BE2C (cell line): Measurements from ENCODE around the gene RTRAF.

Experiments used
- DNase-seq: peaks from one replicate; pipeline ENCODE4 v3.0.0-alpha.2; 2020
- H3K27me3 ChIP-seq: fragments of 250-450 bp; sonication (Bioruptor Pico); 2 replicates; pipeline ENCODE4 v1.5.1; 2020; ENCODE audit warnings: mild to moderate bottlenecking
- H3K36me3 ChIP-seq: fragments of 250-450 bp; sonication (Bioruptor Pico); 2 replicates; pipeline ENCODE4 v1.5.1; 2020; ENCODE audit warnings: mild to moderate bottlenecking
- H3K4me1 ChIP-seq: fragments of 250-450 bp; sonication (Bioruptor Pico); 2 replicates; pipeline ENCODE4 v1.5.1; 2020
- H3K4me3 ChIP-seq: 2 replicates; pipeline ENCODE4 v1.5.1; 2011; ENCODE audit warnings: low read depth, low read length
- H3K9me3 ChIP-seq: fragments of 250-450 bp; sonication (Bioruptor Pico); 2 replicates; pipeline ENCODE4 v1.5.1; 2020
- TF ChIP-seq, protein P1 (sequence below): IDR thresholded peaks from 2 replicates; pipeline ENCODE4 v1.5.1; 2012; ENCODE audit warnings: mild to moderate bottlenecking, low read depth, low read length

RTRAF gene

GRCh38 chr14:52048641-52049204, 59.4 kb downstream of the RTRAF start:
- H3K36me3 ChIP-seq = no peaks in the 10 kb centered on the region
- H3K9me3 ChIP-seq = no peaks in the 10 kb centered on the region
- TF ChIP-seq, protein P1, sequence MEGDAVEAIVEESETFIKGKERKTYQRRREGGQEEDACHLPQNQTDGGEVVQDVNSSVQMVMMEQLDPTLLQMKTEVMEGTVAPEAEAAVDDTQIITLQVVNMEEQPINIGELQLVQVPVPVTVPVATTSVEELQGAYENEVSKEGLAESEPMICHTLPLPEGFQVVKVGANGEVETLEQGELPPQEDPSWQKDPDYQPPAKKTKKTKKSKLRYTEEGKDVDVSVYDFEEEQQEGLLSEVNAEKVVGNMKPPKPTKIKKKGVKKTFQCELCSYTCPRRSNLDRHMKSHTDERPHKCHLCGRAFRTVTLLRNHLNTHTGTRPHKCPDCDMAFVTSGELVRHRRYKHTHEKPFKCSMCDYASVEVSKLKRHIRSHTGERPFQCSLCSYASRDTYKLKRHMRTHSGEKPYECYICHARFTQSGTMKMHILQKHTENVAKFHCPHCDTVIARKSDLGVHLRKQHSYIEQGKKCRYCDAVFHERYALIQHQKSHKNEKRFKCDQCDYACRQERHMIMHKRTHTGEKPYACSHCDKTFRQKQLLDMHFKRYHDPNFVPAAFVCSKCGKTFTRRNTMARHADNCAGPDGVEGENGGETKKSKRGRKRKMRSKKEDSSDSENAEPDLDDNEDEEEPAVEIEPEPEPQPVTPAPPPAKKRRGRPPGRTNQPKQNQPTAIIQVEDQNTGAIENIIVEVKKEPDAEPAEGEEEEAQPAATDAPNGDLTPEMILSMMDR = no peak
- H3K27me3 ChIP-seq = no peaks in the 10 kb centered on the region
- no peak for DNase-seq
- peaks cover 3% of the 10 kb centered on the region; the same call in 1 of the 2 replicates for H3K4me1 ChIP-seq
- no peak overlapping the region for H3K4me3 ChIP-seq

- DNase-seq = no peak
- H3K9me3 ChIP-seq = no peaks in the 10 kb centered on the region
- no peaks in the 10 kb centered on the region for H3K27me3 ChIP-seq
- H3K4me1 ChIP-seq = peaks cover 3% of the 10 kb centered on the region; the same call in 1 of the 2 replicates
- TF ChIP-seq, protein P1 = no peak
- H3K36me3 ChIP-seq = no peaks in the 10 kb centered on the region
- no peak overlapping the region for H3K4me3 ChIP-seq
Measured at GRCh38 chr14:52049271-52049670, 59.9 kb downstream of the RTRAF start.

DNA sequence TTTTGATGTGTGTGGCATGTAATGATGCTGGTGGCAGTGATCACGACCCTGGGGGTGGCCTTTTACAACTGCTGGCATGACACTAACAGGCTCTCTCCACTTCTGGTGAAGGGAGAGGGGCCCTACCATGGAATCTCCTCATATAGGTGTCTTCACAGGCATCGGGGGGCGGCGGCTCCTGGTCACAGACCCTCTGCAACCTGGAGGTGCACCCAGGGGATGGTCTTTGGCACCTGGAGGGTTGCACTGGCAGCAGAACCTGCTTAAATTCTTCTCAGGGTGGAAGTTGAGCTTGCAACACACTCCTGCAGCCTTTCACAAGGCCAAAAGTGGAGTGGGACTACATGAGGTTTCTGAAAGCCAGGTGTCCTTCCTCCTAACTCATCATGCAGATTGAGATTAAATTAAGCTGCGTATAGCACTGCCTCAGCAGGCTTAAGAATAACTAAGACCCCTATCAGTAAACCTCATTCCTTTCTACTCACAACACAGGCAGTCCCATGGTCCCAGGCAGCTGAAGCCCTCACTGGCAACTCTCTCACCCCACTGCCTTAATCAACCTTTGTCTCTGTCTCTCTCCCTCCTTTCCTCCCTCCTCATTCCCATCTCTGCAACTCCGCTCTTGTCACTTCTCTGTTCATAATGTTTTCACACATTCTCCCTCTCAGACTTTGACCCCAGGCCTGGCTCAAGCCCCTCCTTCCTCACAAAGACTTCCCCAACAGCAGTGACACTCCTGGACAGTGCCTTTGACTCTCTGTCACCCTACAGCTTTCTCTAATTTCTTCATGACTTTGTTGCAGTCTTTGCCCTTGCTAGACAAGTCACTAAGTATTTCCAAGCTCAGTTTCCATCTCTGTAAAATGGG, 60.6 kb downstream of the RTRAF start:
- Histone ChIP-seq H3K9me3 (no peaks in the 10 kb centered on the region), H3K4me1 (peaks cover 3% of the 10 kb centered on the region; the same call in 1 of the 2 replicates), H3K27me3 (no peaks in the 10 kb centered on the region), H3K36me3 (no peaks in the 10 kb centered on the region), H3K4me3 (no peak overlapping the region)
- TF ChIP-seq, protein P1 = no peak
- no peak for DNase-seq

GRCh38 chr14:52051251-52051650, 61.9 kb downstream of the RTRAF start:
- H3K4me1 ChIP-seq = peaks cover 3% of the 10 kb centered on the region; the same call in 1 of the 2 replicates
- H3K36me3 ChIP-seq = no peaks in the 10 kb centered on the region

DNA sequence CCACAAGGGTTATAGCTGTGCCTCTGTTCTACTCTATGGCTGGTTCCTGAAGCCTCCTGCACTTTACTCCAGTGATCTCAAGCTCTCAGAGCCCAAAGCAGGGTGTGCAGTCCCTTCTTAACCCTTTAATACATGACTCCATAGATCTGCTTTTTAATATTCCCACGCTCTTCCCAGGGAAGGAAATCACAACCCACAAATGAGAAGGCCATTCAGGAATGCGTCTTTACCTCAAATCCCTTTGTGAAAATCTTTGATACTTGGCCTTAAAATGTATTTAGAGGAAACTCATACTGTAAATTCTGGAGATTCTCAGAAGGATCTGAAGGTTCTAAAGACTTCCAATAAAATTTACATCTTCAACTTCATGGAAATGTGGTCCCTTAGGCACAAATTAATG, 62.5 kb downstream of the RTRAF start:
- Histone ChIP-seq H3K27me3 (no peaks in the 10 kb centered on the region), H3K9me3 (no peaks in the 10 kb centered on the region), H3K36me3 (no peaks in the 10 kb centered on the region), H3K4me1 (peaks cover 3% of the 10 kb centered on the region; the same call in 1 of the 2 replicates), H3K4me3 (no peak overlapping the region)
- TF ChIP-seq, protein P1 = no peak
- no peak for DNase-seq

More at GRCh38 chr14:52051251-52051650, 61.9 kb downstream of the RTRAF start:
- Histone ChIP-seq H3K9me3 (no peaks in the 10 kb centered on the region), H3K27me3 (no peaks in the 10 kb centered on the region), H3K4me3 (no peak overlapping the region)
- no peak for DNase-seq
- TF ChIP-seq, protein P1 = no peak
